Nephron progenitor cell (in vitro differentiated cells): Measurements from ENCODE around the gene FRMD8.

Source experiments
- DNase-seq: peaks from one replicate; pipeline ENCODE4 v3.0.0; 2021
- H3K27ac Mint-ChIP-seq: 2 replicates; pipeline ENCODE4 v1.8.0; 2021; ENCODE audit warnings: mild to moderate bottlenecking, moderate library complexity, mixed read lengths
- H3K27me3 Mint-ChIP-seq: 2 replicates; pipeline ENCODE4 v1.8.0; 2021; ENCODE audit warnings: mild to moderate bottlenecking, low read depth, mixed read lengths; ENCODE audit not compliant: poor library complexity
- H3K36me3 Mint-ChIP-seq: 2 replicates; pipeline ENCODE4 v1.8.0; 2021; ENCODE audit warnings: low read depth, mixed read lengths
- H3K4me1 Mint-ChIP-seq: 2 replicates; pipeline ENCODE4 v1.8.0; 2021; ENCODE audit warnings: mixed read lengths
- H3K4me3 Mint-ChIP-seq: 2 replicates; pipeline ENCODE4 v1.8.0; 2021; ENCODE audit warnings: mild to moderate bottlenecking, moderate library complexity, mixed read lengths
- H3K9me3 Mint-ChIP-seq: 2 replicates; pipeline ENCODE4 v1.8.0; 2021; ENCODE audit warnings: mild to moderate bottlenecking, moderate library complexity, mixed read lengths
- TF ChIP-seq, protein P1 (sequence below): fragments of 200-600 bp; sonication (generic); IDR thresholded peaks from 2 replicates; pipeline ENCODE4 v1.5.0; 2021; ENCODE audit warnings: antibody characterized with exemption

The FRMD8 gene

DNA sequence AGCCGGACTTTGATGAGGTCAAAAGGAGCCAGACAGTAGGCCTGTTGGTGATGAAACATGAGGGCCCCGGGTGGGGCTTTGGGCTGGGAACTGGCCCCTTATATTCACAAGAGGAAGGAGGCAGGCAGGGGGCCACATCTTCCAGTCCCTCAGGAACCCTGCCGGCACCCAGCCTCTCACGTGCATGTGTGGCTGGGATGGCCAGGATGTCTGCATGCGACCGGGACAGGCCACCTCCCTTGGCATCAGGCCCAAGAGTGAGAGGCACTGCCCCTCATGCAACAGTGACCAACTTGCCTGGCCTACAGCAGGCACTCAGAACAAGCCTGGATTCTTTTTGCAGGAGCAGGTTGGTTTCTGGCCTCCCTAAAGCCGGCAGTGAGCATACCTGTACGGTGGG lies 9.4 kb upstream of the FRMD8 start:
- H3K27ac Mint-ChIP-seq = no peak overlapping the region
- H3K4me1 Mint-ChIP-seq = peaks cover 25% of the 10 kb centered on the region
- no peak overlapping the region for H3K4me3 Mint-ChIP-seq
- no peak for DNase-seq
- TF ChIP-seq, protein P1, sequence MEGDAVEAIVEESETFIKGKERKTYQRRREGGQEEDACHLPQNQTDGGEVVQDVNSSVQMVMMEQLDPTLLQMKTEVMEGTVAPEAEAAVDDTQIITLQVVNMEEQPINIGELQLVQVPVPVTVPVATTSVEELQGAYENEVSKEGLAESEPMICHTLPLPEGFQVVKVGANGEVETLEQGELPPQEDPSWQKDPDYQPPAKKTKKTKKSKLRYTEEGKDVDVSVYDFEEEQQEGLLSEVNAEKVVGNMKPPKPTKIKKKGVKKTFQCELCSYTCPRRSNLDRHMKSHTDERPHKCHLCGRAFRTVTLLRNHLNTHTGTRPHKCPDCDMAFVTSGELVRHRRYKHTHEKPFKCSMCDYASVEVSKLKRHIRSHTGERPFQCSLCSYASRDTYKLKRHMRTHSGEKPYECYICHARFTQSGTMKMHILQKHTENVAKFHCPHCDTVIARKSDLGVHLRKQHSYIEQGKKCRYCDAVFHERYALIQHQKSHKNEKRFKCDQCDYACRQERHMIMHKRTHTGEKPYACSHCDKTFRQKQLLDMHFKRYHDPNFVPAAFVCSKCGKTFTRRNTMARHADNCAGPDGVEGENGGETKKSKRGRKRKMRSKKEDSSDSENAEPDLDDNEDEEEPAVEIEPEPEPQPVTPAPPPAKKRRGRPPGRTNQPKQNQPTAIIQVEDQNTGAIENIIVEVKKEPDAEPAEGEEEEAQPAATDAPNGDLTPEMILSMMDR = no peak
- no peaks in the 10 kb centered on the region for H3K9me3 Mint-ChIP-seq
- H3K36me3 Mint-ChIP-seq = no peaks in the 10 kb centered on the region
- peaks cover 19% of the 10 kb centered on the region for H3K27me3 Mint-ChIP-seq

DNA sequence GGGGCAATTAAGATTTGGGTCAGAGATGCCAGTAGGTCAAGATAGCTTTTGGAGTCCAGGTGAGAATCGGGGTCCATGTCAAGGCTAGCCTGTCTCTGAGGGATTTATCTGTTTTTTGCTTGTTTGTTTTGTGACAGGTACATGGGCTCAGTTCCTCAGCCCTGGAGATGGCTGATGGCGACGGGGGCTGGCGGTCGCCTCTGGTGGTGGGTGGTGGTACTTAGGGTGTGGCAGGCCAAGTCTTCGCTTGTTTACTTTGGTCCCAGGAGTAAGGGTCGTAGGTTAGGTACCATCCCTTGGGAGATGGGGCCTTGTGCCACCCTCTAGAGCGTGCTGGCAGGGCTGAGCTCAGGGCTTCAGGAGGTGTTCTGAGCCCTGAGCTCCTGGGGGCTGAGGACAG lies 8.7 kb upstream of the FRMD8 start:
- H3K9me3 Mint-ChIP-seq = no peaks in the 10 kb centered on the region
- peaks cover 32% of the 10 kb centered on the region for H3K4me1 Mint-ChIP-seq
- H3K4me3 Mint-ChIP-seq = no peak overlapping the region
- TF ChIP-seq, protein P1 = no peak
- no peak overlapping the region for H3K27ac Mint-ChIP-seq
- peaks cover 11% of the 10 kb centered on the region for H3K27me3 Mint-ChIP-seq
- DNase-seq = no peak
- H3K36me3 Mint-ChIP-seq = no peaks in the 10 kb centered on the region

DNA sequence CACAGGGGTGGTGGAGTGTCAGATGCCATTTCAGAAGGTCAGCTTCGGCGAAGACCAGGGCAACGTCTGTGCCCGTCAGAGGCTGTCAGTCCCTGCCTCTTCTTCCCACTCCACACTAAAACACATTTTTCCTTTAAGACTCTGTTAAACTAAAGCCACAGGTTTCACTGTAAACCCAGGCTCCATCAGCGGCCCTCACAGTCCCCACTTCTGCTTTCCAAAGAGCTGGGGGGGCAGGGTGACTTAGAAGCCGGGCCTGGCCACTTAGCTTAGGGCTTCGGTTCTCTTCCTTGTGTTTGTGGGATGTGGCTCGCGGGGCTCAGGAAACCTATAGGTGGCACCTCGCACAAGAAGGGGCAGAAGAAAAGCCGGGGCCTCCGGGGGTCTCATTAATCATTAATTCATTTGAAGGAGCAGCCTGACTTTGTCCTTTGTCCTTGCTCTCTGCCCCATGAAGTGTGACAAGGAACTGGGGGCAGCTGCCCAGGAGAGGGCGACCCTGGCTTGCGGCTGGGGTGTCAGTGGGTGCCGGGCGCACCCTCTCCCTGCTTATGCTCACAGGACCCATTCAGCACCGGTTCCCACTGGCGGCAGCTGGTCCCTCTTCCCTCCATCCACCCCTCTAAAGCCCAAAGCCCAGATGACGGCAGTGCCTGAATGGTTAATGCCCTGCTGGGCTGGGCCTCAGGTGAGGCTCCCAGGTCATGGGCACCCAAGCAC lies 8.1 kb upstream of the FRMD8 start:
- Mint-ChIP-seq H3K27ac (no peak overlapping the region), H3K4me1 (peaks cover 38% of the 10 kb centered on the region), H3K9me3 (no peaks in the 10 kb centered on the region), H3K4me3 (no peak overlapping the region), H3K27me3 (peaks cover 7% of the 10 kb centered on the region), H3K36me3 (no peaks in the 10 kb centered on the region)
- TF ChIP-seq, protein P1 = no peak
- no peak for DNase-seq

DNA sequence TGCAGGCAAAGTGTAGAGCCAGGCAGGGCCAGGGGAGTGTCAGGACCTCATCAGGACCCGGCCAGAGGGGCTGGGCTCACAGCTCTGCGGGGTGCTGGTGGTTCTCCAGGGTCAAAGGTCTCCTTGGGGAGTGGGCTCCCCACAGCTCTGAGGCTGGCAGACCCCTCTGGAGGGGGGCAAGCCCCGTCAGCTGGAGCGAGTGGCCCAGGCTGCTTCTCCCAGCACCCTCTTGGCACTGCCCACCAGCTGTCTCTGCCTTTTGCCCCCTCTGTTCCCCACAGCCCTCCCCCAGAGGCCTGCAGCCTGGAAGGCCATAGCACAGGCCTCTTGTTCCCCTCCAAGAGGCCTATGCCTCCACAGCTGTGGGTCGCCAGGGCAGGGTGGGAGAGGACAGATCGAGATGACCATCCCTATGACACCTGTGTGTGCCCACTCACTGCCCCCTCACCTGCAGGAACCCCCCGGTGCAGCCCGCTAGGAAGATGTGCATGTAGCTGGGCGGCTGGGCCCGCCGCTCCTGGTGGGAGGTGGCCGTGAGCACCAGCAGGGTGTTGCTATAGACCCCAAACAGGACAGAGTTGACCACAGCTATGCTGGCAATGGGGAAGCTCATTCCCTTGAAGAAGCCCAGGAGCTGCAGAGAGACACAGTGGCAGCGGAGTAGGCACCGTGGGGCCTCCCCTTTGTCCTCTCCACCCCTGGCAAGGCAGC lies 7.4 kb upstream of the FRMD8 start:
- peaks cover 3% of the 10 kb centered on the region for H3K27me3 Mint-ChIP-seq
- no peaks in the 10 kb centered on the region for H3K9me3 Mint-ChIP-seq
- H3K4me1 Mint-ChIP-seq = peaks cover 46% of the 10 kb centered on the region
- no peak for DNase-seq
- no peak overlapping the region for H3K27ac Mint-ChIP-seq
- no peaks in the 10 kb centered on the region for H3K36me3 Mint-ChIP-seq
- H3K4me3 Mint-ChIP-seq = no peak overlapping the region
- TF ChIP-seq, protein P1 = no peak

DNA sequence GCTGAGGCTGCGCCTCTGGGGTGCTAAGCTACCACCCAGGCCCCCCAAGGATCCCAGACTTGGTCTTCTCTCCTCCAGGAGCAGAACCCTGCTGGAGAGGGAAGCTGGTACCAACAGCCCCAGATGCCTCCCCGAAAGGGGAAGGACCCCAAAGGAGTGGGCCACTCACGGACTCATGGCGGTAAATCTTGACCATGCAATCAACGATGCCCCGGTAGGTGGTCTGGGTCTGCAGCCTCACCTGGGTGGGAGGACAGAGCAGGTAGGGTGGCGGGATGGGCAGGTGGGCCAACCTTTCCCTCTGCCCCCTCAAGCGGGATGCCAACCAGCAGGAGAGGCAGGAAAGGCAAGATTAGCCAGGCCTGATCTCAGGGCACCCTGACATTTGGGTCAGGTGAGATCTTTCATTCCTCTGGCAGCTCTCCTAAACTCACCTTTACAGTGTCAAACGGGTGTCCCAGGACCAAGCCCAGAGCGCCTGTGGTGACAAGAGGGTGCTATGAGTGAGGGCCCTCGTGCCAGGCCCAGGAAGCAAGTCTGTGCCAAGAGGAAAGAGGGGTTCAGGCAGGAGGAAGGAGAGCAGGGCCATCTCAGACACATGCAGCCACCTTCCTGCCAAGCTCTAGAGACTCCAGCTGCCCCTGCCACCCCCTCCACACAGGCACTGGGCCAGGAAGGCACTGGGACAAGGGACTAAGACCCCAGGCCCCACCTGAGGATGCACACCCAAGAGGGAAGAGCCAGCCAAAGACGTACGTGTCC lies 6.6 kb upstream of the FRMD8 start:
- no peaks in the 10 kb centered on the region for H3K9me3 Mint-ChIP-seq
- peaks cover 5% of the 10 kb centered on the region for H3K27me3 Mint-ChIP-seq
- no peaks in the 10 kb centered on the region for H3K36me3 Mint-ChIP-seq
- H3K4me1 Mint-ChIP-seq = peaks cover 52% of the 10 kb centered on the region
- no peak overlapping the region for H3K4me3 Mint-ChIP-seq
- TF ChIP-seq, protein P1 = no peak
- DNase-seq = no peak
- no peak overlapping the region for H3K27ac Mint-ChIP-seq
